ENCODE results near the gene SLC25A21.

The SLC25A21 gene

GRCh38 chr14:37116933-37117849 is 55.2 kb downstream of the SLC25A21 start (continued):
- TF ChIP-seq BCL11B (tag by site-specific recombination; IDR thresholded peaks at IDR 0.05; ENCODE audit: low read depth) (no peak), ZBTB49 (tag by site-specific recombination; IDR thresholded peaks at IDR 0.05; ENCODE audit: low read depth) (no peak)

GRCh38 chr14:37115406-37115805 is 57.0 kb downstream of the SLC25A21 start:
- H3K4me3 ChIP-seq (ENCODE audit: low read depth, low read length): no peak overlapping the region
- no peak for TF ChIP-seq ZNF510 (tag by site-specific recombination; IDR thresholded peaks at IDR 0.05; ENCODE audit: insufficient replicate concordance)
- no peak for TF ChIP-seq ZNF704 (tag by site-specific recombination; IDR thresholded peaks at IDR 0.05)
- no peak for TF ChIP-seq ZSCAN23 (tag by site-specific recombination; IDR thresholded peaks at IDR 0.05)
- TF ChIP-seq ZNF302 (tag by site-specific recombination; IDR thresholded peaks at IDR 0.05; ENCODE audit: low read depth): no peak
- TF ChIP-seq ZNF23 (tag by site-specific recombination; IDR thresholded peaks at IDR 0.05; ENCODE audit: borderline replicate concordance): no peak
- no peak for TF ChIP-seq HOXC10 (CRISPR knock-in tag; IDR thresholded peaks at IDR 0.05)
- TF ChIP-seq ZNF837 (tag by site-specific recombination; IDR thresholded peaks at IDR 0.05): no peak
- TF ChIP-seq ZNF830 (tag by site-specific recombination; IDR thresholded peaks at IDR 0.05; ENCODE audit: low read depth): no peak
- TF ChIP-seq ZNF571 (tag by site-specific recombination; IDR thresholded peaks at IDR 0.05): no peak
- TF ChIP-seq ZNF10 (tag by site-specific recombination; IDR thresholded peaks at IDR 0.05): no peak
- no peak for TF ChIP-seq ZNF202 (tag by site-specific recombination; IDR thresholded peaks at IDR 0.05; ENCODE audit: borderline replicate concordance)
- TF ChIP-seq ZNF274 (IDR thresholded peaks at IDR 0.05; ENCODE audit: low read length): no peak
- no peak for TF ChIP-seq ZNF274 (tag by site-specific recombination; IDR thresholded peaks at IDR 0.05; ENCODE audit: borderline replicate concordance)
- TF ChIP-seq GLIS2 (tag by site-specific recombination; IDR thresholded peaks at IDR 0.05): no peak
- no peak for TF ChIP-seq GLIS1 (tag by site-specific recombination; IDR thresholded peaks at IDR 0.05)
- no peak for TF ChIP-seq FEZF1 (tag by site-specific recombination; IDR thresholded peaks at IDR 0.05)
- no peak for TF ChIP-seq PRDM6 (tag by site-specific recombination; IDR thresholded peaks at IDR 0.05)
- H3K4me1 ChIP-seq (ENCODE audit: control insufficient read depth, insufficient read depth, low read length): peaks cover 23% of the 10 kb centered on the region
- H3K27ac ChIP-seq (ENCODE audit: extremely low read depth, low read depth, low read length): no peak overlapping the region
- no peaks in the 10 kb centered on the region for H3K9me3 ChIP-seq (ENCODE audit: control insufficient read depth, insufficient read depth, low read depth, low read length)
- POLR2A ChIA-PET: no interaction called here
- no peaks in the 10 kb centered on the region for H3K36me3 ChIP-seq (ENCODE audit: control insufficient read depth in 2 of 2, insufficient read depth in 1 of 2, low read length in 2 of 2)
- CTCF ChIA-PET: interaction anchor here (1.0 to 3.7 kb wide), 3 partner anchors 35 to 467 kb away, joined by 3 to 30 read pairs (median 23); no protein-coding TSS in a partner anchor
